ENCODE measurements around the gene C6. TPM values are rescaled to one million over a fixed set of nuclear protein-coding genes. Genes with fewer than 3 reads are reported as not detected.

The C6 gene
- polyA plus RNA-seq, 1 donor from 2014 or later, result 2.6 TPM

- Histone ChIP-seq H3K4me3 (ENCODE audit: low read length) (no peak overlapping the region), H4K20me1 (ENCODE audit: insufficient read depth) (no peaks in the 10 kb centered on the region), H3K79me2 (replicated peaks; ENCODE audit: insufficient read depth, low read length) (no peaks in the 10 kb centered on the region), H2AFZ (ENCODE audit: low read depth, low read length) (no peak overlapping the region), H3K27ac (ENCODE audit: low read length) (no peak overlapping the region), H3K4me2 (ENCODE audit: low read length) (no peak overlapping the region), H3K9ac (ENCODE audit: low read length) (no peak overlapping the region), H3K9me2 (ENCODE audit: insufficient read depth, low read length) (no peaks in the 10 kb centered on the region), H3K9me3 (ENCODE audit: low read length) (no peaks in the 10 kb centered on the region), H3K27me3 (ENCODE audit: insufficient read depth, low read depth, low read length) (no peaks in the 10 kb centered on the region), H3F3A (ENCODE audit: insufficient read depth, low read length, poor library complexity, severe bottlenecking) (no peaks in the 10 kb centered on the region), H3K36me3 (ENCODE audit: insufficient read depth, low read length) (no peaks in the 10 kb centered on the region)
- TF ChIP-seq TAF1 (IDR thresholded peaks at IDR 0.05; ENCODE audit: low read depth), result no peak
- TF ChIP-seq CTCF (IDR thresholded peaks at IDR 0.05; ENCODE audit: poor library complexity, severe bottlenecking), result no peak
- TF ChIP-seq POLR2AphosphoS5 (IDR thresholded peaks at IDR 0.05), result no peak
- TF ChIP-seq REST (IDR thresholded peaks at IDR 0.05; ENCODE audit: borderline replicate concordance), result no peak
- no peak for TF ChIP-seq EP300 (conservative IDR thresholded peaks at IDR 0.05; ENCODE audit: poor library complexity, severe bottlenecking)
- no peak for TF ChIP-seq MXI1 (conservative IDR thresholded peaks at IDR 0.05; ENCODE audit: poor library complexity, severe bottlenecking)
- no peak for TF ChIP-seq RAD21 (conservative IDR thresholded peaks at IDR 0.05)
- TF ChIP-seq EZH2 (IDR thresholded peaks at IDR 0.05; ENCODE audit: borderline replicate concordance, insufficient read depth, low read length, poor library complexity, severe bottlenecking), result no peak
- TF ChIP-seq SMC3 (conservative IDR thresholded peaks at IDR 0.05; ENCODE audit: poor library complexity), result no peak
Measured at GRCh38 chr5:41154491-41154890, 58.8 kb downstream of the C6 start.

- no peaks in the 10 kb centered on the region for H3K27me3 ChIP-seq (ENCODE audit: insufficient read depth, low read depth, low read length)
- TF ChIP-seq MXI1 (conservative IDR thresholded peaks at IDR 0.05; ENCODE audit: poor library complexity, severe bottlenecking) (no peak), CTCF (IDR thresholded peaks at IDR 0.05; ENCODE audit: poor library complexity, severe bottlenecking) (no peak), POLR2AphosphoS5 (IDR thresholded peaks at IDR 0.05) (no peak), REST (IDR thresholded peaks at IDR 0.05; ENCODE audit: borderline replicate concordance) (no peak), SMC3 (conservative IDR thresholded peaks at IDR 0.05; ENCODE audit: poor library complexity) (no peak), EZH2 (IDR thresholded peaks at IDR 0.05; ENCODE audit: borderline replicate concordance, insufficient read depth, low read length, poor library complexity, severe bottlenecking) (no peak), EP300 (conservative IDR thresholded peaks at IDR 0.05; ENCODE audit: poor library complexity, severe bottlenecking) (no peak), TAF1 (IDR thresholded peaks at IDR 0.05; ENCODE audit: low read depth) (no peak), RAD21 (conservative IDR thresholded peaks at IDR 0.05) (no peak)
Measured at GRCh38 chr5:41151564-41151963, 61.8 kb downstream of the C6 start.

More at GRCh38 chr5:41151564-41151963, 61.8 kb downstream of the C6 start:
- Histone ChIP-seq H3F3A (ENCODE audit: insufficient read depth, low read length, poor library complexity, severe bottlenecking) (no peaks in the 10 kb centered on the region), H3K9me2 (ENCODE audit: insufficient read depth, low read length) (no peaks in the 10 kb centered on the region), H3K79me2 (replicated peaks; ENCODE audit: insufficient read depth, low read length) (no peaks in the 10 kb centered on the region), H3K4me3 (ENCODE audit: low read length) (no peak overlapping the region), H3K9me3 (ENCODE audit: low read length) (no peaks in the 10 kb centered on the region), H3K27ac (ENCODE audit: low read length) (no peak overlapping the region), H4K20me1 (ENCODE audit: insufficient read depth) (no peaks in the 10 kb centered on the region), H3K4me2 (ENCODE audit: low read length) (no peak overlapping the region), H3K36me3 (ENCODE audit: insufficient read depth, low read length) (no peaks in the 10 kb centered on the region), H2AFZ (ENCODE audit: low read depth, low read length) (no peak overlapping the region), H3K9ac (ENCODE audit: low read length) (no peak overlapping the region)

Data from neural cell (in vitro differentiated cells).